Activated T-cell treated with anti-CD3 and anti-CD28 coated beads, Interleukin-2, amount 50 U/mL, for 48 hours (primary cell): Measurements from ENCODE around the gene GARIN1A.

Experiments
- DNase-seq, 2 experiments: peaks; one replicate each; pipeline ENCODE4 v3.0.0-alpha.2; 2020

Gene GARIN1A

GRCh38 chr7:128721376-128721775 lies 49.3 kb downstream of the GARIN1A start:
- DNase-seq = no peak
